Lower lobe of right lung (tissue), 2 donors: ENCODE results near the gene ATP2A2. TPM values are rescaled to one million over a fixed set of nuclear protein-coding genes. Genes with fewer than 3 reads are reported as not detected.

Experiments used
- ATAC-seq, 2 donors: fragments of 200-7000 bp; cut with Tn5 transposase; one replicate each; pipeline ENCODE4 v1.9.1; 2020 to 2022; ENCODE audit warnings: mild to moderate bottlenecking in 2 of 2, moderate library complexity in 2 of 2
- DNase-seq: peaks from one replicate; pipeline ENCODE4 v3.0.0-alpha.2; 2020
- H3K27ac ChIP-seq: fragments of 200-600 bp; one replicate; pipeline ENCODE4 v1.8.0; 2022
- H3K27me3 ChIP-seq: fragments of 200-600 bp; one replicate; pipeline ENCODE4 v1.8.0; 2022; ENCODE audit warnings: low read depth
- H3K36me3 ChIP-seq: fragments of 200-600 bp; one replicate; pipeline ENCODE4 v1.8.0; 2022; ENCODE audit warnings: mild to moderate bottlenecking
- H3K4me1 ChIP-seq: fragments of 200-600 bp; one replicate; pipeline ENCODE4 v1.8.0; 2022
- H3K4me3 ChIP-seq: fragments of 200-600 bp; one replicate; pipeline ENCODE4 v1.8.0; 2022; ENCODE audit warnings: mild to moderate bottlenecking
- H3K9me3 ChIP-seq: fragments of 200-600 bp; one replicate; pipeline ENCODE4 v1.8.0; 2022
- CTCF ChIP-seq: fragments of 200-600 bp; IDR thresholded peaks from one replicate; pipeline ENCODE4 v1.8.0; 2022; ENCODE audit warnings: antibody characterized with exemption, mild to moderate bottlenecking
- intact Hi-C: fragments of 100-400 bp; cut with DNase I; formaldehyde crosslinking; loops from one replicate; pipeline ENCODE4 v1.11.0; 2022
- total RNA-seq: library from RNA; stranded (reverse); fragmentation: NEBNext Ultra II Directional; extraction: Animal tissue kit (Norgen Biotek cat#: 25700); gene quantifications from one replicate; pipeline ENCODE4 v1.2.1, GENCODE V29; 2021
- donor health status: DM: no; HTN: yes; CAD: no; lungs with severe emphysema.

ATP2A2 gene
- total RNA-seq, 1 donor from 2014 or later = 156 TPM

- no peak for TF ChIP-seq CTCF
- Histone ChIP-seq H3K4me3 (no peak overlapping the region), H3K27ac (no peak overlapping the region), H3K27me3 (no peaks in the 10 kb centered on the region), H3K36me3 (peaks cover 100% of the 10 kb centered on the region), H3K9me3 (no peaks in the 10 kb centered on the region), H3K4me1 (peaks cover 10% of the 10 kb centered on the region)
- ATAC-seq = no peak
- intact Hi-C loops = no loop called here
- no peak for DNase-seq
Measured at GRCh38 chr12:110344657-110345056, 63.6 kb downstream of the ATP2A2 start.

- Histone ChIP-seq H3K27ac (no peak overlapping the region), H3K9me3 (no peaks in the 10 kb centered on the region), H3K36me3 (peaks cover 95% of the 10 kb centered on the region), H3K4me1 (peaks cover 10% of the 10 kb centered on the region), H3K4me3 (no peak overlapping the region), H3K27me3 (no peaks in the 10 kb centered on the region)
- DNase-seq (peak; percentile 57), ATAC-seq (peak; percentile 76)
- intact Hi-C loops = no loop called here
- no peak for TF ChIP-seq CTCF
Measured at GRCh38 chr12:110345176-110345661, 64.2 kb downstream of the ATP2A2 start.

DNA sequence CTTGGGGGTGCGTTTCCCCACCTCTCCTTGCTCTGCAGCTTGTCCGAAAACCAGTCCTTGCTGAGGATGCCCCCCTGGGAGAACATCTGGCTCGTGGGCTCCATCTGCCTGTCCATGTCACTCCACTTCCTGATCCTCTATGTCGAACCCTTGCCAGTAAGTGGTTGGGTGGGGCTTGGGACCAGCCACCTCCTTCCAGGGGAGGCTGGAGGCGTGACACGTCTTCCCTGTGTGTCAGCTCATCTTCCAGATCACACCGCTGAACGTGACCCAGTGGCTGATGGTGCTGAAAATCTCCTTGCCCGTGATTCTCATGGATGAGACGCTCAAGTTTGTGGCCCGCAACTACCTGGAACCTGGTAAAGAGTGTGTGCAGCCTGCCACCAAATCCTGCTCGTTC lies 64.9 kb downstream of the ATP2A2 start:
- H3K27ac ChIP-seq = no peak overlapping the region
- H3K9me3 ChIP-seq = no peaks in the 10 kb centered on the region
- H3K36me3 ChIP-seq = peaks cover 88% of the 10 kb centered on the region
- ATAC-seq (no peak), DNase-seq (no peak)
- no peak overlapping the region for H3K4me3 ChIP-seq
- no peak for TF ChIP-seq CTCF
- intact Hi-C loops = no loop called here
- H3K27me3 ChIP-seq = no peaks in the 10 kb centered on the region
- peaks cover 10% of the 10 kb centered on the region for H3K4me1 ChIP-seq

GRCh38 chr12:110347767-110348166 lies 66.7 kb downstream of the ATP2A2 start:
- Histone ChIP-seq H3K4me1 (peaks cover 10% of the 10 kb centered on the region), H3K9me3 (no peaks in the 10 kb centered on the region), H3K36me3 (peaks cover 70% of the 10 kb centered on the region), H3K27me3 (no peaks in the 10 kb centered on the region), H3K27ac (no peak overlapping the region), H3K4me3 (no peak overlapping the region)
- DNase-seq (no peak), ATAC-seq (no peak)
- intact Hi-C loops = no loop called here
- no peak for TF ChIP-seq CTCF

GRCh38 chr12:110348431-110349059 lies 67.5 kb downstream of the ATP2A2 start:
- Histone ChIP-seq H3K4me3 (no peak overlapping the region), H3K27ac (no peak overlapping the region), H3K4me1 (peaks cover 10% of the 10 kb centered on the region), H3K27me3 (no peaks in the 10 kb centered on the region), H3K36me3 (peaks cover 62% of the 10 kb centered on the region), H3K9me3 (no peaks in the 10 kb centered on the region)
- DNase-seq (no peak), ATAC-seq (no peak)
- intact Hi-C loops = no loop called here
- TF ChIP-seq CTCF = no peak
